HG02763 (cell line): ENCODE results near the gene LTN1.
"Not testable (repeated sequence)": the region's sequence is repeated elsewhere in the genome, so short reads cannot be mapped to it uniquely, and the experiment has no call there.

ENCODE experiments used
- ATAC-seq: cut with Tn5 transposase; IDR thresholded peaks from one replicate; pipeline ENCODE4 v1.9.1; 2021; ENCODE audit warnings: mild to moderate bottlenecking, moderate library complexity; ENCODE audit not compliant: unreplicated experiment

The LTN1 gene

GRCh38 chr21:28992526-28993292, at the start of gene LTN1:
Gene LTN1 (minus strand): TSS chr21:28992877. CDS start chr21:28992805, 72 bp downstream.
- ATAC-seq, result peak; percentile 98

GRCh38 chr21:29034678-29035077, 42.0 kb upstream of the LTN1 start:
- no peak for ATAC-seq

GRCh38 chr21:29033871-29034270, 41.2 kb upstream of the LTN1 start:
- no peak for ATAC-seq

- ATAC-seq, result no peak
Measured at GRCh38 chr21:29033301-29033700, 40.6 kb upstream of the LTN1 start.

- no peak for ATAC-seq
Measured at GRCh38 chr21:29030909-29031308, 38.2 kb upstream of the LTN1 start.

- ATAC-seq, result no peak
Measured at GRCh38 chr21:29029524-29029923, 36.8 kb upstream of the LTN1 start.

- no peak for ATAC-seq
Measured at GRCh38 chr21:29025328-29025713, 32.6 kb upstream of the LTN1 start.

- peak; percentile 99 for ATAC-seq
Measured at GRCh38 chr21:29024474-29025327, 32.0 kb upstream of the LTN1 start, which contains the start of gene USP16. Gene USP16 (plus strand): TSS chr21:29024668. CDS start chr21:29027914, 3,246 bp downstream.

- no peak for ATAC-seq
Measured at GRCh38 chr21:29022166-29022565, 29.5 kb upstream of the LTN1 start.

GRCh38 chr21:29018540-29018939, 25.9 kb upstream of the LTN1 start:
- ATAC-seq, result peak; percentile 17

GRCh38 chr21:29017639-29018237, 25.1 kb upstream of the LTN1 start:
- no peak for ATAC-seq

- not testable (repeated sequence) for ATAC-seq
Measured at GRCh38 chr21:29011236-29011635, 18.6 kb upstream of the LTN1 start.

GRCh38 chr21:29008367-29008766, 15.7 kb upstream of the LTN1 start:
- no peak for ATAC-seq

- no peak for ATAC-seq
Measured at GRCh38 chr21:29007810-29008209, 15.1 kb upstream of the LTN1 start.

GRCh38 chr21:29007135-29007534, 14.5 kb upstream of the LTN1 start:
- ATAC-seq, result no peak

- ATAC-seq, result no peak
Measured at GRCh38 chr21:29005696-29006095, 13.0 kb upstream of the LTN1 start.

GRCh38 chr21:29002442-29003144, 9.9 kb upstream of the LTN1 start:
- peak; percentile 100 for ATAC-seq

- ATAC-seq, result no peak
Measured at GRCh38 chr21:28993293-28993629, 584 bp upstream of the LTN1 start.

- no peak for ATAC-seq
Measured at GRCh38 chr21:28991861-28992525, 684 bp downstream of the LTN1 start.

GRCh38 chr21:28988146-28988545, 4.5 kb downstream of the LTN1 start:
- not testable (repeated sequence) for ATAC-seq
